ENCODE measurements around the gene TMPRSS15. TPM values are rescaled to one million over a fixed set of nuclear protein-coding genes. Genes with fewer than 3 reads are reported as not detected.
A peak's percentile ranks its signal among the peaks of the same experiment; 100 is the strongest.
"Not testable (repeated sequence)": the region's sequence is repeated elsewhere in the genome, so short reads cannot be mapped to it uniquely, and the experiment has no call there.

TMPRSS15 gene
- not detected in 2 replicates for total RNA-seq

- DNase-seq, result no peak
These were observed at the start of gene TMPRSS15 for GRCh38 chr21:18403735-18404450. Gene TMPRSS15, minus strand, starts transcription at chr21:18403785. Its CDS starts 163 bp downstream, at chr21:18403622.

GRCh38 chr21:18451670-18452069 lies 48.1 kb upstream of the TMPRSS15 start:
- DNase-seq, result no peak

GRCh38 chr21:18449605-18450550 lies 46.3 kb upstream of the TMPRSS15 start:
- no peak for DNase-seq

GRCh38 chr21:18443701-18444100 lies 40.1 kb upstream of the TMPRSS15 start:
- DNase-seq, result no peak

GRCh38 chr21:18443085-18443484 lies 39.5 kb upstream of the TMPRSS15 start:
- no peak for DNase-seq

- no peak for DNase-seq
These were observed 26.8 kb upstream of the TMPRSS15 start for GRCh38 chr21:18430341-18430740.

- DNase-seq, result no peak
These were observed 20.7 kb upstream of the TMPRSS15 start for GRCh38 chr21:18424276-18424675.

- no peak for DNase-seq
These were observed 13.7 kb upstream of the TMPRSS15 start for GRCh38 chr21:18417141-18417790.

- DNase-seq, result no peak
These were observed 8.0 kb upstream of the TMPRSS15 start for GRCh38 chr21:18411565-18411964.

- no peak for DNase-seq
These were observed 6.0 kb upstream of the TMPRSS15 start for GRCh38 chr21:18409579-18409978.

GRCh38 chr21:18398843-18399242 lies 4.7 kb downstream of the TMPRSS15 start:
- no peak for DNase-seq

- DNase-seq, result no peak
These were observed 15.6 kb downstream of the TMPRSS15 start for GRCh38 chr21:18387994-18388393.

GRCh38 chr21:18384771-18385170 lies 18.8 kb downstream of the TMPRSS15 start:
- peak; percentile 0 for DNase-seq

GRCh38 chr21:18382934-18383619 lies 20.5 kb downstream of the TMPRSS15 start:
- not testable (repeated sequence) for DNase-seq

- DNase-seq, result no peak
These were observed 21.4 kb downstream of the TMPRSS15 start for GRCh38 chr21:18382141-18382540.

GRCh38 chr21:18373606-18374005 lies 30.0 kb downstream of the TMPRSS15 start:
- no peak for DNase-seq

GRCh38 chr21:18370301-18370700 lies 33.3 kb downstream of the TMPRSS15 start:
- no peak for DNase-seq

GRCh38 chr21:18369115-18369514 lies 34.5 kb downstream of the TMPRSS15 start:
- DNase-seq, result no peak

GRCh38 chr21:18368205-18368604 lies 35.4 kb downstream of the TMPRSS15 start:
- DNase-seq, result no peak

GRCh38 chr21:18356801-18357200 lies 46.8 kb downstream of the TMPRSS15 start:
- DNase-seq, result no peak

- DNase-seq, result no peak
These were observed 48.6 kb downstream of the TMPRSS15 start for GRCh38 chr21:18354947-18355346.

- DNase-seq, result no peak
These were observed 53.4 kb downstream of the TMPRSS15 start for GRCh38 chr21:18350216-18350615.

- no peak for DNase-seq
These were observed 54.1 kb downstream of the TMPRSS15 start for GRCh38 chr21:18349468-18349867.

All from dermis blood vessel endothelial cell (primary cell).